T-helper 2 cell treated with Interferon-gamma antibody and Interleukin-4, amounts not matched to agents 5 μg/mL and 100 μg/mL, for 36 hours (primary cell): ENCODE results near the gene MSRB1.
A peak's percentile ranks its signal among the peaks of the same experiment; 100 is the strongest.
"Not testable (repeated sequence)": the region's sequence is repeated elsewhere in the genome, so short reads cannot be mapped to it uniquely, and the experiment has no call there.

Experiments used
- DNase-seq: peaks from one replicate; pipeline ENCODE4 v3.0.0; 2021; ENCODE audit warnings: low spot score
- H3K27ac Mint-ChIP-seq: one replicate; pipeline ENCODE4 v1.8.0; 2021; ENCODE audit warnings: mild to moderate bottlenecking, mixed read lengths
- H3K27me3 Mint-ChIP-seq: one replicate; pipeline ENCODE4 v1.8.0; 2021; ENCODE audit warnings: low read depth, mixed read lengths
- H3K36me3 Mint-ChIP-seq: one replicate; pipeline ENCODE4 v1.8.0; 2021; ENCODE audit warnings: low read depth, mixed read lengths
- H3K4me1 Mint-ChIP-seq: one replicate; pipeline ENCODE4 v1.8.0; 2021; ENCODE audit warnings: low read depth, mixed read lengths
- H3K4me3 Mint-ChIP-seq: one replicate; pipeline ENCODE4 v1.8.0; 2022; ENCODE audit warnings: mild to moderate bottlenecking, moderate library complexity, mixed read lengths
- H3K9me3 Mint-ChIP-seq: one replicate; pipeline ENCODE4 v1.8.0; 2021; ENCODE audit warnings: mixed read lengths

Gene MSRB1

GRCh38 chr16:1944612-1945199 is 1.7 kb upstream of the MSRB1 start:
- Mint-ChIP-seq H3K4me1 (peaks cover 16% of the 10 kb centered on the region), H3K27ac (peak overlapping the region; percentile 31), H3K36me3 (no peaks in the 10 kb centered on the region), H3K27me3 (no peaks in the 10 kb centered on the region), H3K4me3 (peak overlapping the region; percentile 89), H3K9me3 (no peaks in the 10 kb centered on the region)
- DNase-seq, result no peak

DNA sequence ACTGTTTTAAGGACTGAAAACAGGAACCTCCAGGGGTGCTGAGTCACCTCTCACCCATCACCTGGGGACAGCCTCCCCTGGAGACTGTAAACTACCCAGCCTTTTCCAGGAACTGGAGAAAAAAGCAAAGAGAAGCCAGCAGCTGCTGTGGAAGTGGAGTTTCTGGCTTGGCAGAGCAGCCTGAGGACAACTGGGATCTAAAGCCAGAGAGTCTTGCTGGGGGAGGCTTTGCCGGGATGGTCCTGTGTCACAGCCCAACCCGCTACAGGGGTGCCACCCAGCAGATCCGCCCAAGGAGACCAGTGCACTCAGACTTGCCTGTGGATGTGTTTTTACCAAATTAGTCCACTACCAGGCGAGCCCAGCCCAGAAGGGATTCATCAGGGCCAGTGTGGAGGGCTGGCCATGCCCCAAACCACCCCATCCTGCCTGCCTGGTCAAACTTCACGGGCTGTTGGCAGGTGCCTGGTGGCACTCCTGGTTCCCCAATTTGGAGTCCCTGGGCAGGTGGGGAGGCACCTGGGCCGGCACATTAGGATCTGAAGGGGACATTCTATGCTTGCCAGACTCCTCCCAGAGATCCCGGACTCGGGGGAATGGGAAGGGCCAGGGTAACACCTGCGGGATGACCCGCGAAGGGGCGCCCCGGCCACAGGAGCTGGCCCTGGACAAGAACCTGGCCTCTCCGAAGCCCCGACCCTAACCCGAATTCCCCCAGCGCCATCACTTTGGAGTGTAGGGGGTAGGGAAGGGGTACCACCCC is 771 bp downstream of the MSRB1 start:
- peaks cover 16% of the 10 kb centered on the region for H3K4me1 Mint-ChIP-seq
- H3K36me3 Mint-ChIP-seq, result peaks cover 9% of the 10 kb centered on the region
- peak overlapping the region; percentile 55 for H3K27ac Mint-ChIP-seq
- no peaks in the 10 kb centered on the region for H3K9me3 Mint-ChIP-seq
- H3K4me3 Mint-ChIP-seq, result peak overlapping the region; percentile 89
- H3K27me3 Mint-ChIP-seq, result no peaks in the 10 kb centered on the region
- no peak for DNase-seq

- Mint-ChIP-seq H3K27me3 (no peaks in the 10 kb centered on the region), H3K4me3 (peak overlapping the region; percentile 89), H3K9me3 (no peaks in the 10 kb centered on the region), H3K4me1 (peaks cover 16% of the 10 kb centered on the region), H3K27ac (no peak overlapping the region), H3K36me3 (peaks cover 9% of the 10 kb centered on the region)
- DNase-seq, result no peak
Measured at GRCh38 chr16:1941162-1942046, 1.6 kb downstream of the MSRB1 start.

DNA sequence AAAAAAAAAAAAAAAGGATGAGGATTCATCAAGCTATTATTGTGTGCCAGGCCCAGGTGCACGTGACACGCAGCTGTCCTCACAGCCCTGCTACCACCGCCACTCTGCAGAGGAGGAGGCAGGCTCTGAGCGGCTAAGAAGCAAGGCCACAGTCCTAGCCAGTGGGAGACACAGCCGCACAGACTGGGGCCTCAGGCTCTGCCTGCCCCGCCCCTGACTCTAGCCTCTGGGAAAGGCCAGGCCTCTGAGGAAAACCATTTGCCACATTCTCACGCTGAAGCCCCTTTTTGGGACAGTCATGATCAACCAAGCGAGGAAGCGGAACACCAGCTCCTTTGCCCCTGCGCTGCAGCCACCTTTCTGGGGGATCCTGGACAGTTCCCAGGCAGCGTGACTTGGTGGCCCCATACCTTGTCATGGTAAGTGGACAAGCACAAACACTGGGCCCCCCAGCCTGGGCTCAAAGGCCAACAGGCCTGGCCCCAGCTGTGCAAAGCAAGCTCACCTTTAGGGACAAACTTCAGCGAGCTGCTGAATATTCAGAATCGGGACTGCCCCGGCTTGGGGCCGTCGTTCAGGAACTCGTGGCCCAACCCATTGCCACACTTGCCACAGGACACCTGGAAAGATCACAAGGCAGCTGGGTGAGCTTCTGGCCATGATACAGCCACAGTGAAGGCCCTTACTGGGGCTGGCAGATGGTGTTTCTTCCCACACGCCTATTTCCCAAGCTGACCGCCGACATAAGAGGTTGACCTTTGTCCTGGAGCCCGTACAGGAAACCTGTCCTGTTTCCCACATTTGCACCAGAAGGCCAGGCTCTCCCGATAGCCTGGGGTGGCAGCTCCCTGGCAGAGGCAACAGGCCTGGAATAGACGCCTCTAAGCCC is 2.5 kb downstream of the MSRB1 start:
- H3K27me3 Mint-ChIP-seq, result no peaks in the 10 kb centered on the region
- peaks cover 16% of the 10 kb centered on the region for H3K4me1 Mint-ChIP-seq
- no peaks in the 10 kb centered on the region for H3K9me3 Mint-ChIP-seq
- no peak overlapping the region for H3K27ac Mint-ChIP-seq
- no peak overlapping the region for H3K4me3 Mint-ChIP-seq
- peaks cover 9% of the 10 kb centered on the region for H3K36me3 Mint-ChIP-seq
- DNase-seq, result no peak

DNA sequence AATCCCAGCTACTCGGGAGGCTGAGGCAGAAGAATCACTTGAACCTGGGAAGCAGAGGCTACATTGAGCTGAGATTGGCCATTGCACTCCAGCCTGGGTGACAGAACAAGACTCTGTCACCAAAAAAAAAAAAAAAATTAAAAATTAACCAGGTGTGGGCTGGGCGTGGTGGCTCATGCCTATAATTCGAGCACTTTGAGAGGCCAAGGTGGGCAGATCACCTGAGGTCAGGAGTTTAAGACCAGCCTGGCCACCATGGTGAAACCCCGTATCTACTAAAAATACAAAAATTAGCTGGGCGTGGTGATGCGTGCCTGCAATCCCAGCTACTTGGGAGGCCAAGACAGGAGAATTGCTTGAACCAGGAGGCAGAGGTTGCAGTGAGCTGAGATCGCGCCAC is 3.2 kb downstream of the MSRB1 start:
- H3K27ac Mint-ChIP-seq, H3K9me3 Mint-ChIP-seq, H3K36me3 Mint-ChIP-seq, H3K27me3 Mint-ChIP-seq, H3K4me3 Mint-ChIP-seq, DNase-seq: not testable (repeated sequence)
- H3K4me1 Mint-ChIP-seq, result peaks cover 16% of the 10 kb centered on the region

DNA sequence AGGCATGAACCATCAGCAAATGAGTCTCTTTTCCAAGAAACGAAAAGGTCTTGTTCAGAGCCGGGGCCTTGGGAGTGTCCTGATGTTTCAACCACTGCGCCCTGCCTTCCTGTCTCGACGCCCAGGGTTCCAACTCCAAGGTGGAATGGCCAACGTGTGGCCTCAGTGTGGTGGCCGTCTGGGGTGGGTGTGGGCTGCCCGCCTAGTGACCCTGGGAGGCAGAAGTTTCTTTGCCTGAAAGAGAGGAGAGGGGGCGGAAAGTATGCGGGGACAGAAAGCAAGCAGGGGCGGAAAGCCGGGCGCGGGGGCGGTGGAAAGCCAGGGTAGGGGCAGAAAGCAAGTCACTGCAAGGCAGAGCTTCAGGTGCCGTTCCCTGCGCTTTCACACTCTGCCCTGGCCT is 4.1 kb downstream of the MSRB1 start:
- DNase-seq, result no peak
- H3K27me3 Mint-ChIP-seq, result no peaks in the 10 kb centered on the region
- H3K4me3 Mint-ChIP-seq, result no peak overlapping the region
- H3K9me3 Mint-ChIP-seq, result no peaks in the 10 kb centered on the region
- no peak overlapping the region for H3K27ac Mint-ChIP-seq
- peaks cover 9% of the 10 kb centered on the region for H3K36me3 Mint-ChIP-seq
- H3K4me1 Mint-ChIP-seq, result peaks cover 12% of the 10 kb centered on the region

- Mint-ChIP-seq H3K36me3 (peaks cover 9% of the 10 kb centered on the region), H3K4me3 (no peak overlapping the region), H3K4me1 (peaks cover 7% of the 10 kb centered on the region), H3K9me3 (no peaks in the 10 kb centered on the region), H3K27ac (no peak overlapping the region), H3K27me3 (no peaks in the 10 kb centered on the region)
- DNase-seq, result no peak
Measured at GRCh38 chr16:1938316-1938715, 4.7 kb downstream of the MSRB1 start.

DNA sequence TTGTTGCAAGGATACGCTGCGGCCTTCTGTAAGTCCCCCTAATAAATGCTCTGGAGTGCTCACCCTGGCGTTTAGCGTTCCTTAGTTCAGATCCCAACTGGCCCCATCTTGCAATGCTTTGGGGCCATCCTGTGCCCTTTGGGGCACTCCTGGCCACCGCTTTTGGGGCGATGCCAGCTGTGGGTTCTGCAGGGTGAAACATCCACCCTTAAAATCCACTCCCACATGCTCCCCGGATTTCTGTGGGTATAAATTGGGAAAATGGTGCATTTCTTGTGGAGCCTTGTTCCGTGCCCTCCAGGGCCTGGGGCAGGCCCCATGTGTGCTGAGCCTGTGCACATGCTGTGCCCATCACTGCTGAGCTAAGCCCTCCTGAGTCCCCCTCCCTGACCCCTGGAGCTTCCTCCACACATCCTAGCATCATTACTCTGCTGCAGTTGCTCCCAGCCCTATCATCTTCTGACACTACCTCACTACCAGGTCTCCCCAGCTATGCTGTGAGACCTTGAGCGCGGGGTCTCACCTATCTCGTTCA is 6.0 kb downstream of the MSRB1 start:
- Mint-ChIP-seq H3K4me3 (no peak overlapping the region), H3K27me3 (no peaks in the 10 kb centered on the region), H3K36me3 (peaks cover 9% of the 10 kb centered on the region), H3K4me1 (peaks cover 5% of the 10 kb centered on the region), H3K9me3 (no peaks in the 10 kb centered on the region), H3K27ac (no peak overlapping the region)
- DNase-seq, result no peak

- H3K4me3 Mint-ChIP-seq, result no peak overlapping the region
- DNase-seq, result no peak
- H3K27ac Mint-ChIP-seq, result no peak overlapping the region
- peaks cover 3% of the 10 kb centered on the region for H3K27me3 Mint-ChIP-seq
- H3K36me3 Mint-ChIP-seq, result peaks cover 3% of the 10 kb centered on the region
- peaks cover 2% of the 10 kb centered on the region for H3K4me1 Mint-ChIP-seq
- H3K9me3 Mint-ChIP-seq, result no peaks in the 10 kb centered on the region
Measured at GRCh38 chr16:1933097-1933661, 9.8 kb downstream of the MSRB1 start.

DNA sequence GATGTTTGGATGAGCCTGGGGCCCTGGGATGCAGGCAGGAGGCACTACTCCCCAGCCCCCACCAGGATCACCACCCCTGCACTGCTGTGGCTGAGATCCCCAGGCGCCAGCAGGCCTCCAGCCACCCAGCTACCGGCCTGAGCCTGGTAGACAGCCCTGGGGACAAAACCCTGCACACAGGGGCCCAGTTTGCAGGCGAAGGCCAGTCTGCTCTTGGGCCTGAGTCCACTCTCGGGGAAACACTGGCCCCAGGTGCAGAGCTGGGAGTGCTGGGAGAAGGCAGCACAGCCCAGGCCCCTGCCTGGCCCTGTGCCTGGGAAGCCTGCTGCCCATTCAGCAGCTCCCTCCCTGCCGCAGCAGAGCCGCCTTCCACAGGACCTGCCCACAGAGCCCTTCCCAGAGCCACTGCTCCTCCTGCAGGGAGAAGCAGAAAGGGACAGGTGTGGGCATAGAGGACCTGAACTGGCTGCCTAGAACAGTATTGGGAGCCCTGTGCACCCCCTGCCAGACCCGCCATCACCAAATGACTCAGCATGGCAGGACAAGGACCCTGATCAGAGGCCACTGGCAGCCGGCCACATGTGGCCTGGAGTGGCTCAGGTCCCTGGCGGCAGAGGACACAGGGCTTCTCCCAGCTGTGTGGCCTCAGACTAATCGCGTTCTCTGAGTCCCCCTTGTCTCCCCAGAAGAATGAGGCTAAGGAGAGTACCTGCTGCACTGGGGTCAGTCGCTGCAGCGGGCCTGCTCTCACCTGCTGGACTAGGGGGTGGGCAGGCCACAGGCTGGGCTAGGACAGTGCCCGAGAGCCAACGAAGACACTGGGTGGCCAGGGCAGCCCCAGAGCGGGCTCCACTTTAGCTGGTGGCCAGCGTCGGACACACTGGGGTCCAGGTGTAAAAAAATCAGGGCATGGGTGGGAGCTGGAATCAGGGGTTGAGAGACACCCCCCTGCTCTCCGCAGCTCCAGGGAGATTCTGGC is 10.7 kb downstream of the MSRB1 start:
- Mint-ChIP-seq H3K27ac (no peak overlapping the region), H3K27me3 (peaks cover 3% of the 10 kb centered on the region), H3K9me3 (no peaks in the 10 kb centered on the region), H3K4me1 (peaks cover 2% of the 10 kb centered on the region), H3K36me3 (no peaks in the 10 kb centered on the region), H3K4me3 (no peak overlapping the region)
- DNase-seq, result no peak

DNA sequence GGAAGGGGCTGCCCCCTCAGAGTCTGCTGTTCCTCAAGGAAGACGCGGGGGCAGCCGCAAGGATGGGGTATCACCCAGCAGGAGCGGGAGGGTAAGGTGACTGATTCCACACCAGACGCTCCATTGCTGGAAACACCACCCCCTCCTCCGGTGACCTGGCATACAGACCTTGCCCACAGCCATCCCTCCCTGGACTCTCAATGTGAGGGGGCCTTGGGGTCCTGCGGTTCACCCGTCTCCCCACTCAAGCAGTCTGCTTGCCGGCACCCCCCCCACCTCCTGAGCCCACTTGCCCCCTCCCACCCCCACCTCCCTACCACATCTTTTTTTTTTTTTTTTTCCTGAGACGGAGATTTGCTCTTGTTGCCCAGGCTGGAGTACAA is 12.7 kb downstream of the MSRB1 start:
- H3K4me1 Mint-ChIP-seq, result peaks cover 2% of the 10 kb centered on the region
- no peak overlapping the region for H3K27ac Mint-ChIP-seq
- no peak for DNase-seq
- peaks cover 3% of the 10 kb centered on the region for H3K27me3 Mint-ChIP-seq
- no peaks in the 10 kb centered on the region for H3K9me3 Mint-ChIP-seq
- H3K4me3 Mint-ChIP-seq, result no peak overlapping the region
- no peaks in the 10 kb centered on the region for H3K36me3 Mint-ChIP-seq

DNA sequence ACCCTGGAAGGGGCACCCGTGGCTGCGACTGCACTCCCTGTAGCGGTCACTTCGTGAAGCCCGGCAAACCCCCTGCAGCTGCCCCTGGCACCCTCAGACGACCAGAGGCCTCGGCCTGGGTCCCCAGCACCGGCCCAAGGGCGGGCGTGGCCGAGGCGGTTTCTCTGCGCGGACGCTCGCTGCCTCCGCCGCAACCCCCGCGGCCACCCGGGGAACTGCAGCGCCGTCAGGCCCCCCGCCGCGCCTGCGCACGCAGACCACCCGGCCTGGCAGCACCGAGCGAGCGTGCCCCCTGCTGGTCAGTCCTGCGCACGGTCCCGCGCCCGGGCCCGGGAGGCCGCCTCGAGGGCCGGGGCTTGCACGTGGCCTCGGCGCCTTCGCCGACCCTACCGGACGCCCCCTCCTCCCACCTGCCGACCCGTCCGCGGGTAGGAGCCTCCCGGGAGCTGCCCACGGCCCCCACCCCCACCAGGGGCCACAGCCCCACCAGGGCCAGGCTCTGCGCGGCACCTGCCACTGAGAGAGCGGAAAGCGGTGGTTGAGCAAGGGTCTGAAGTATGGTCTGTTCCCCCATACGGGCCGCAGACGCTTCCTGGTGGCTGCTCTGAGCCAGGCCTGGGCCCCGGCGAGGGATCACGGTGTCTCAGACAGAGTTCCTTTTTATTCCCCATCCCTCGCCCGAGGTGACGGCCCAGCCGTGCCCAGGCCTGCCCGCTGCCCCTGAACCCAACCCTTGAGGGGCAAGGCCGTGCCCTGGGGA is 13.2 kb downstream of the MSRB1 start:
- H3K27me3 Mint-ChIP-seq, result peaks cover 5% of the 10 kb centered on the region
- no peaks in the 10 kb centered on the region for H3K9me3 Mint-ChIP-seq
- no peak overlapping the region for H3K4me3 Mint-ChIP-seq
- peak; percentile 93 for DNase-seq
- no peaks in the 10 kb centered on the region for H3K36me3 Mint-ChIP-seq
- peaks cover 2% of the 10 kb centered on the region for H3K4me1 Mint-ChIP-seq
- H3K27ac Mint-ChIP-seq, result no peak overlapping the region
